ENCODE results near the gene FAN1.

Gene FAN1

GRCh38 chr15:30956216-30957124, 52.8 kb downstream of the FAN1 start:
- CTCF ChIA-PET, result interaction anchor here (1.0 to 1.2 kb wide), 3 partner anchors 17 to 173 kb away, joined by 3 read pairs; no protein-coding TSS in a partner anchor
- peak; percentile 4 for DNase-seq (ENCODE audit: low read depth, low spot score)
- POLR2A ChIA-PET, result no interaction called here
- H3K4me3 ChIP-seq (ENCODE audit: low read depth, low read length), result no peak overlapping the region
- TF ChIP-seq CTCF (IDR thresholded peaks at IDR 0.05; ENCODE audit: insufficient read depth, low read length, missing control alignments), result no peak

GRCh38 chr15:30958219-30958618, 54.5 kb downstream of the FAN1 start:
- ChIA-PET POLR2A (no interaction called here), CTCF (interaction anchor here (1.0 to 1.1 kb wide), 2 partner anchors 22 to 171 kb away, joined by 3 read pairs; no protein-coding TSS in a partner anchor)
- no peak overlapping the region for H3K4me3 ChIP-seq (ENCODE audit: low read depth, low read length)
- DNase-seq (ENCODE audit: low read depth, low spot score), result no peak
- TF ChIP-seq CTCF (IDR thresholded peaks at IDR 0.05; ENCODE audit: insufficient read depth, low read length, missing control alignments), result no peak

GRCh38 chr15:30962079-30962478, 58.4 kb downstream of the FAN1 start:
- DNase-seq (ENCODE audit: low read depth, low spot score), result no peak
- TF ChIP-seq CTCF (IDR thresholded peaks at IDR 0.05; ENCODE audit: insufficient read depth, low read length, missing control alignments), result no peak
- ChIA-PET POLR2A (no interaction called here), CTCF (interaction anchor here (1.8 kb wide), 1 partner anchor 169 kb away, joined by 5 read pairs; no protein-coding TSS in a partner anchor)
- H3K4me3 ChIP-seq (ENCODE audit: low read depth, low read length), result no peak overlapping the region

- TF ChIP-seq CTCF (IDR thresholded peaks at IDR 0.05; ENCODE audit: insufficient read depth, low read length, missing control alignments), result no peak
- CTCF ChIA-PET, result interaction anchor here (0.7 to 1.8 kb wide), 2 partner anchors 15 to 169 kb away, joined by 3 to 5 read pairs; no protein-coding TSS in a partner anchor
- POLR2A ChIA-PET, result interaction anchor here (0.7 kb wide), 1 partner anchor 150 kb away, joined by 3 read pairs; no protein-coding TSS in a partner anchor
- H3K4me3 ChIP-seq (ENCODE audit: low read depth, low read length), result no peak overlapping the region
- DNase-seq (ENCODE audit: low read depth, low spot score), result no peak
Observed at GRCh38 chr15:30962659-30963058, 58.9 kb downstream of the FAN1 start.

GRCh38 chr15:30963681-30964080, 60.0 kb downstream of the FAN1 start:
- no peak for TF ChIP-seq CTCF (IDR thresholded peaks at IDR 0.05; ENCODE audit: insufficient read depth, low read length, missing control alignments)
- CTCF ChIA-PET, result interaction anchor here (1.0 to 2.4 kb wide), 4 partner anchors 9 to 168 kb away, joined by 3 to 9 read pairs (median 5); no protein-coding TSS in a partner anchor
- no peak for DNase-seq (ENCODE audit: low read depth, low spot score)
- H3K4me3 ChIP-seq (ENCODE audit: low read depth, low read length), result no peak overlapping the region
- POLR2A ChIA-PET, result no interaction called here

GRCh38 chr15:30969724-30970123, 66.0 kb downstream of the FAN1 start:
- DNase-seq (ENCODE audit: low read depth, low spot score), result no peak
- POLR2A ChIA-PET, result no interaction called here
- no peak overlapping the region for H3K4me3 ChIP-seq (ENCODE audit: low read depth, low read length)
- CTCF ChIA-PET, result no interaction called here
- no peak for TF ChIP-seq CTCF (IDR thresholded peaks at IDR 0.05; ENCODE audit: insufficient read depth, low read length, missing control alignments)
